Nasal cavity respiratory epithelium epithelial cell of viscerocranial mucosa (primary cell): ENCODE measurements around the gene NUP85. TPM values are rescaled to one million over a fixed set of nuclear protein-coding genes. Genes with fewer than 3 reads are reported as not detected.

ENCODE experiments used
- total RNA-seq: library from RNA; depleted of rRNA; stranded (reverse); fragments of >200 nt; gene quantifications from 2 replicates; pipeline ENCODE4 v1.2.3, GENCODE V29; 2014

The NUP85 gene
- 14.4 and 25.3 TPM in 2 replicates for total RNA-seq

GRCh38 chr17:75205037-75205792 lies at the start of gene NUP85:
NUP85 (plus strand) TSS chr17:75205679; CDS start chr17:75205762, 83 bp downstream.

GRCh38 chr17:75182569-75183436 lies 22.7 kb upstream of the NUP85 start, which contains the start of gene SUMO2:
SUMO2 (minus strand) TSS chr17:75182959; CDS start chr17:75182834, 125 bp downstream.

DNA sequence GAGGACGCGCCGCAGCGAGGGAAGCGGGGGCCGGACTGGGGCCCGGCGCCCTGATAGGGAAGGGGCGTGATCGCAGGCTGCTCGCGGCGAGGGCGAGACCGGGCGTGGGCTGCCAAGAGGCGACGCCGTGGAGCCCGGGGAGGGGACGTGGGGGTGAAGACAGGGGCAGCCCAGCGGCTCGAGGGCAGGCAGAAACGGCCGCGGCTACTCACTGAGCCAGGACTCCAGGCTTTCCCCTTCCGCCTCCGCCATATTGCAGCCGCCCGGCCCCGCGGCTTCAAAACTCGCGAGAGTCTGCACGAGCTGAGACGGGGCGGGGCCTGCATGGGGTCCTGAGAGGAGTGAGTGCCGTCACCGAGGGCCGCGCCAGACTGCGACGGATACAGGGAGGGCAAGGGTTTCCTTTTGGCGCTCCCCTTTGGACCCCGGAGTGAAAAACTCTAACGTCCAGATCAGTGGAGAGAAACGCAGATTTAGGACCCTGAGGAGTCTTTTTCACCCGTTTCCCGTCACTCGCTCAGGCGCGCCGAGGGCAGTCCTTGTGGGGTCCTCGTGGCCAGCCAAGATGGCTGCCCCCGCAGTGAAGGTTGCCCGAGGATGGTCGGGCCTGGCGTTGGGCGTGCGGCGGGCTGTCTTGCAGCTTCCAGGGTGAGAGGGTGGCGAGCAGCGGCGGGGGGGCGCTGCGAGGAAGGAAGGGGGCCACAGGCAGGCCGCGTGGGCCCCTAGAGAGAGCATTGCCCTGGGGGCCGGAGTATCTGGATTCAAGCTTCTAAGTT lies 56.0 kb downstream of the NUP85 start, which contains the start of the genes GGA3 and MRPS7:
TSS of gene GGA3 (minus strand) at position 271 of the 776 bp plus-strand sequence. CDS start at position 252, 19 bp downstream.
TSS of gene MRPS7 (plus strand) at position 544 of the 776 bp plus-strand sequence. CDS start at position 566, 22 bp downstream.

DNA sequence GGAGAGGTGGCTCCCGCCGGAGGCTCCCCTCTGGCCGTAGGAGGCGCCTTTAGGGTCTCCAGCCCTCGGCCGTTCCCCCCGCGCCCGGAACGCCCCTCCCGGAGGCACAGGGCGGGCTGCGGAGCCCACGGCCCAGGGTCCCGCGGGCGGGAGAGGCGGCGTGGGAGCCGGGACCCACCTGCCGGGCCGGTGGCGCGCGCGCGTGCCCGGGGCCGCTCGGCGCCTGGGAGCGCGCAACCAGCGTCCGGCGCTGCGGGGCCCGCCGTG lies 65.4 kb downstream of the NUP85 start, which contains the start of gene MIF4GD:
TSS of gene MIF4GD (minus strand) at position 266 of the 267 bp plus-strand sequence. CDS start 1,036 bp downstream, outside the sequence.

Other genes starting within 250 kb of the NUP85 start
- gene HID1, start 232.9 kb upstream of the NUP85 start, total RNA-seq: 0.71 and 6.8 TPM in 2 replicates
- gene CDR2L, start 218.0 kb upstream of the NUP85 start, total RNA-seq: 6.2 and 12.5 TPM in 2 replicates
- 20.9 and 26.7 TPM in 2 replicates for gene MRPL58, start 193.0 kb upstream of the NUP85 start, total RNA-seq
- 159 and 181 TPM in 2 replicates for gene ATP5PD, start 158.7 kb upstream of the NUP85 start, total RNA-seq
- 8.5 and 13.8 TPM in 2 replicates for gene KCTD2, start 158.5 kb upstream of the NUP85 start, total RNA-seq
- gene SLC16A5, start 117.7 kb upstream of the NUP85 start, total RNA-seq: 19.1 and 20.5 TPM in 2 replicates
- 2.7 and 4.3 TPM in 2 replicates for gene ARMC7, start 95.7 kb upstream of the NUP85 start, total RNA-seq
- 14.8 and 56.7 TPM in 2 replicates for gene NT5C, start 73.9 kb upstream of the NUP85 start, total RNA-seq
- 159 and 172 TPM in 2 replicates for gene JPT1, start 51.2 kb upstream of the NUP85 start, total RNA-seq
- gene SUMO2, start 22.7 kb upstream of the NUP85 start, total RNA-seq: 56.1 and 60.5 TPM in 2 replicates
- gene GGA3, start 55.9 kb downstream of the NUP85 start, total RNA-seq: 12.6 and 33.7 TPM in 2 replicates
- 51.7 and 77.2 TPM in 2 replicates for gene MRPS7, start 56.2 kb downstream of the NUP85 start, total RNA-seq
- gene MIF4GD, start 65.6 kb downstream of the NUP85 start, total RNA-seq: 14.2 and 37.6 TPM in 2 replicates
- 10.4 and 18.8 TPM in 2 replicates for gene SLC25A19, start 83.8 kb downstream of the NUP85 start, total RNA-seq
- 95.1 and 108 TPM in 2 replicates for gene GRB2, start 200.0 kb downstream of the NUP85 start, total RNA-seq